HG03066 (cell line): ENCODE measurements around the gene PRR12.

ENCODE experiments used
- ATAC-seq: cut with Tn5 transposase; IDR thresholded peaks from one replicate; pipeline ENCODE4 v1.9.1; 2021; ENCODE audit warnings: low read depth; ENCODE audit not compliant: unreplicated experiment

The PRR12 gene

GRCh38 chr19:49559928-49560327, 31.1 kb upstream of the PRR12 start:
- ATAC-seq = no peak

GRCh38 chr19:49560358-49560900, 30.6 kb upstream of the PRR12 start:
- ATAC-seq = no peak

- ATAC-seq = no peak
Measured at GRCh38 chr19:49564616-49565045, 26.4 kb upstream of the PRR12 start.

- ATAC-seq = no peak
Measured at GRCh38 chr19:49565261-49565660, 25.7 kb upstream of the PRR12 start.

- ATAC-seq = no peak
Measured at GRCh38 chr19:49566302-49566701, 24.7 kb upstream of the PRR12 start.

GRCh38 chr19:49567861-49568441, 23.0 kb upstream of the PRR12 start:
- no peak for ATAC-seq

- ATAC-seq = no peak
Measured at GRCh38 chr19:49570138-49570856, 20.7 kb upstream of the PRR12 start.

- ATAC-seq = no peak
Measured at GRCh38 chr19:49570997-49571676, 19.8 kb upstream of the PRR12 start.

GRCh38 chr19:49573009-49573408, 18.0 kb upstream of the PRR12 start:
- no peak for ATAC-seq

GRCh38 chr19:49573425-49573824, 17.6 kb upstream of the PRR12 start:
- ATAC-seq = no peak

- ATAC-seq = no peak
Measured at GRCh38 chr19:49574206-49574755, 16.7 kb upstream of the PRR12 start.

- no peak for ATAC-seq
Measured at GRCh38 chr19:49579193-49579592, 11.8 kb upstream of the PRR12 start.

GRCh38 chr19:49579947-49580263, 11.1 kb upstream of the PRR12 start:
- ATAC-seq = no peak

GRCh38 chr19:49580264-49581006, 10.5 kb upstream of the PRR12 start, which contains the start of gene NOSIP:
TSS of gene NOSIP (minus strand) at chr19:49580556. CDS start at chr19:49560691, 19,865 bp downstream.
- ATAC-seq = peak; percentile 75

GRCh38 chr19:49581007-49581508, 9.9 kb upstream of the PRR12 start, which contains the start of gene PRRG2:
TSS of gene PRRG2 (plus strand) at chr19:49581316. CDS start at chr19:49583220, 1,904 bp downstream.
- ATAC-seq = no peak

GRCh38 chr19:49583239-49583638, 7.7 kb upstream of the PRR12 start:
- ATAC-seq = no peak

GRCh38 chr19:49585023-49585422, 6.0 kb upstream of the PRR12 start:
- no peak for ATAC-seq

- ATAC-seq = no peak
Measured at GRCh38 chr19:49587227-49587626, 3.8 kb upstream of the PRR12 start.

- no peak for ATAC-seq
Measured at GRCh38 chr19:49588365-49589122, 2.4 kb upstream of the PRR12 start.

GRCh38 chr19:49589502-49589905, 1.5 kb upstream of the PRR12 start:
- ATAC-seq = no peak
